Measurements from ENCODE around the gene CCL11.

CCL11 gene

GRCh38 chr17:34285286-34285792 is at the start of gene CCL11:
CCL11 (plus strand) TSS chr17:34285742; CDS start chr17:34285809, 67 bp downstream.
- DNase-seq (ENCODE audit: low read depth) = no peak

GRCh38 chr17:34236281-34236892 is 49.2 kb upstream of the CCL11 start:
- no peak for DNase-seq (ENCODE audit: low read depth)

GRCh38 chr17:34237458-34237857 is 48.1 kb upstream of the CCL11 start:
- no peak for DNase-seq (ENCODE audit: low read depth)

- DNase-seq (ENCODE audit: low read depth) = no peak
Observed at GRCh38 chr17:34241062-34241461, 44.5 kb upstream of the CCL11 start.

GRCh38 chr17:34242587-34243363 is 42.8 kb upstream of the CCL11 start:
- DNase-seq (ENCODE audit: low read depth) = no peak

DNA sequence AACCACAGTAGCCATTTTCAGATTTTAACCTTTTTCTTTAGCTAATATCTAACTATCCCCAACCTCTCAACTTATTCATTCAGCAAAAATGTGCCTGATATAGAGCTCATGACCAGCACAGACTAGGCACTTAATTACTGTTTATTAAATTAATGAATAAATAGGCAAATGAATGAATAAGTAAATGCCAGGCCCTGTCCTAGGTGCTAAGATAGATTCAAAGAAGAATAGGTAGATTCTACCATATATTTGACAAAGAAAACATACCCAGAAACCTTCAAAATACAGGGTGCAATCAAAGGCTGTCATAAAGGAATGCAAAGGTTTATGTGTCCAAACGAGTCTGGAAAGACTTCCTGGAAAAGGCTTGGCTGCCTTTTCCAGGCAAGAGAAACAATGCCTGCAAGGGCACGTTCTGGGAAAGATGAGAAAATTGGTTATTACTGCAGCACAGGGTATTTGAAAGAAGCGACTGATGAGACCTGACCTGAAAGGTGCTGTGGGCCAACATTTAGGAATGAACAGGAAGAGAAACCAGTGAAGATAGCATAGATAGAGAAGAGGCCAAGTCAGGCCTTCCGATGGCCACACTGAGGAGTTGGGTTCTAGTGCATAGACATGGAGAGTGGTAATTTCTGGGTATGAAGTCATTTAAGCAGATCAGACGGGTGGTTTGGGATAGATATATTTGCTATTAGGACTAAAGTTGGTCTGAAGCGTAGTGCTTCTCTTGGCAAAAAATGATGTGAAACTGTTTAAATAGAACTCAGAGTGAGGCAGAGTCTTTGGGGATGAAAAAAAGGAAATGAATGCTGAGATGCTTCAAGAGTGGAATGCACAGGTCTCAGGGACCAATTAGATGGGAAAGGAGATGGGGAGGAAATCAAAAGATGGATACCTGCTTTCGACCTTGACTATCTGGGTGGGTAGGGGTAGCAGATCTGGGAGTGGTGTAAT is 41.9 kb upstream of the CCL11 start:
- no peak for DNase-seq (ENCODE audit: low read depth)

DNA sequence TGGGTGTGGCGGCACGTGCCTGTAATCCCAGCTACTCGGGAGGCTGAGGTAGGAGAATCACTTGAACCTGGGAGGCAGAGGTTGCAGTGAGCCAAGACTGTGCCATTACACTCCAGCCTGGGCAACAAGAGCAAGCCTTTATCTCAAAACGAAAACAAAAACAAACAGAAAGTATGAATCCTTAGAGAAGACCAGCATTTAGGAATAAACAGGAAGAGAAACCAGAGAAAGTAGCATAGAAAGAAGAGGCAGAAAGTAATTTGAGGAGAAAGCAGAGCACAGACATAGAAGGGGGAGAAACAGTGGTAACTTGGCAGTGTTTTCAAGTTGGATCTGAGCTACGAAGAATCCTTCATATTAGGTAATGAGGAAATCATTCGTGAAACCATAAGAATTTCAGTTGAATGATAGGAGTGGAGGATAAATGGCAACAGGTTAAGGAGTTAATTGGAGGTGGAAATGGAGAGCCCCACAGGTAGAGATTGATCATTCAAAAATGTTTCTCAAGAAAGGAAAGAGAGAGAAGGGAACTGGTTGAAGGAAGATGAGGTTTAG is 40.1 kb upstream of the CCL11 start:
- no peak for DNase-seq (ENCODE audit: low read depth)

DNA sequence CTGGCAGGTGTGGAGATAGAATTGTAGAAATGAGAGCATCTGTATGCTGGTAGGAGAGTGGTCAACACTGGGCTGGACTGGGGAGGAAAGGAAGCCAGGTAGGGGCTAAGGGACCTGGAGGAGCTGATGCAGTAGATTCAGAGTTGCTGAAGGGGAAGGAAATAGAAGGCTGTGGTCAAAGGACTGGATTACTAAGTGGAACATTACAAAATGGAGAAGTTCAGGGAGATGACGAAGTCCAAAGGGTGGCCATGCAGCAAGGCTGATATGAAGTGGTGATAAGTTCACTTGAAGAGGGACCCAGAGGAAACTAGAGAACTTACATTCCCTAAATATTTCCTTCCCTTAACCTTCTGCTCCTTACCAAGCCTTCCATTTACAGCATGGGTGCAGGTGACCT is 39.1 kb upstream of the CCL11 start:
- no peak for DNase-seq (ENCODE audit: low read depth)

- no peak for DNase-seq (ENCODE audit: low read depth)
Observed at GRCh38 chr17:34246881-34247280, 38.7 kb upstream of the CCL11 start.

DNA sequence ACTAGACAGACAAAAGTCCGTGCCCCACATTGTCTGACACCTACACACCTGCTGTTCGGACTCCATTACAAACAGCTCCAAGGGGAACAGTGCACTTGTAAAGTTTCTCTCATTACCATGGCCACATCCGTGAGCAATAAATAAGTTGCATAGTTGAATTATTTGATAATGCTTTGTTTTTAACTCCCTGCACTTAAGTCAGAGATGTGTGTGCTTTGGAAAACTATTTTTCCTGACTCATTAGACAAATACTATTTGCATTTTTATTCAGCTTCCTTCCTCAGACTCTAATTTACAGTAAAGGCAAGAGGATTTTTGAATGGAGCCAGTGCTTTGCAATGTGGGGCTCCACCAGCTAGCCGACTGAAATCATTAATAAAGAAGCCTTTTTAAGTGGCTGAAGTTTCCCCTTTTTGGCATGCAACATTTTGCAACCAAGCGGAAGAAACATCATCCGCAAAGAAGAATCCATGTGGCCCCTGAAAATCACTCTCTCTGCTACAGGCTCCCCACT is 37.0 kb upstream of the CCL11 start:
- peak; percentile 63 for DNase-seq (ENCODE audit: low read depth)

DNA sequence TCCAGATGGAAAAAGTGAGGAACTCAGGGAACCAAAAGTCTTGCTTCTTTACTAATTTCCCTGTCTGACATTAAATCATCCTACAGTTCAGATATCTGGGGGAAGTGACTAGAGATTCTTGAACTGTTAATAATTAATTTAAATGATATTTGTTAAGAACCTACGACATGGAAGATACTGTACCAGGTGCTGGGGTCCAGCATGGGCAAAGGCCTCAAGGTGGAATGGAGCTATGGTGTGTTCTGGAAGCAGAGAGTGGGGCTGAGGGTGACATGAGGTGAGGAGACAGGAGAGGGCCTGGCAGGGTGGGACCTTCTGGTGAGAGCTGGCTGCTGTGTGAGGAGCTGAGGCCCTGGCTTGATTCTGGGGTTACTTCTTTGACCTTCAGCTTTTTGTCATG is 36.5 kb upstream of the CCL11 start:
- no peak for DNase-seq (ENCODE audit: low read depth)

DNA sequence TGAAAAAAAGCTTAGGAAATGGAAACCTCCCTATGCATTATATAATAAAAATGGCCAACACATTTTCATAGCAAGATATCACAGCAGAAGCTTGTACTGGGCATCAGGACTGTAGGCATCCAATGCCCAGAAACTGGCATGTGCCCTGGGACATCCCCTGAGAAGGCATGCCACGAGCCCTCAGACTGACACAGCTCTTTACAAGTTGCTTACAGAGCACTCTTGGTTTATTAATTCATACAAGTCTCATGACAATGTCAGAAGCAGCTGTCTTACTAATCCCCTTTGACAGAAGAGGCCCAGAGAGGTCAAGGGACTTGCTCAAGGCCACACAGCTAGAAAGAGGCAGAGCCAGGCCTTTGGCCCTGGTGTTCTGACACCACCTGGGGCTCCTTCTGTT is 36.1 kb upstream of the CCL11 start:
- no peak for DNase-seq (ENCODE audit: low read depth)

DNA sequence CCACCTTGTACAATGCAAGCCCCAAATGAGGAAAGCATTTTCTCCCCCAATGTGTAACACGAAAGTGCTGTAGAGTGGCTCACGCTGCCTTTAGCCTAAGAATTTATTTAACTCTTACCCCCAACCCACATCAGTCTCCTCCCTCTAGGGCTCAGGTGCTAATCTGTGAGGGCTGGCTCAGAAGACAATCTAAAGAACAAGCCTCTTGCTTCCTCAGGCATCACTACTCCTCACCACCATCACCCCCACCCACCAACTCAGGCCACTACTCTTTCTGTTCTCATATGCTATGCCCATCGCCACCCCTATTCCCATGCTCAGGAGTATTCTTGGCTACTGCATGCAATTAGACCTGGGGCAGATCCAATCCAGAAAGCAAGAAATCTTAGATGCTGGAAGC is 34.4 kb upstream of the CCL11 start:
- DNase-seq (ENCODE audit: low read depth) = no peak

DNA sequence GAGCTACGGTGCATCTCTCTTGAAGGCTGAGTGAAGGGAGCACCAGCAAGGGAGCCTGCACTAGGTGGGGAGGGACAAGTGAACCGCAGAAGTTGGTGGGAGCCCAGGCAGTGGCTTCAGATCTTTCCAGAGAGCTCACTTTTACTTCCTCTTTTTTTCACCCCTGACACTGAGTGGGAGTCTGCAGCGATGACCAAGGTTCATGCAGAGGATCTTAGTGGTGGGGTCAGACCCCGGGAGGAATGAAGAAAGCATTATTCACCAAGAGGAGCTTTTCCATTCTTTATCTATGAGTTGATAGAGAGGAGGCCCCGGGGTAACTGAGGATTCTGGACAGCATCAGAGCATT is 33.5 kb upstream of the CCL11 start:
- peak; percentile 71 for DNase-seq (ENCODE audit: low read depth)

DNA sequence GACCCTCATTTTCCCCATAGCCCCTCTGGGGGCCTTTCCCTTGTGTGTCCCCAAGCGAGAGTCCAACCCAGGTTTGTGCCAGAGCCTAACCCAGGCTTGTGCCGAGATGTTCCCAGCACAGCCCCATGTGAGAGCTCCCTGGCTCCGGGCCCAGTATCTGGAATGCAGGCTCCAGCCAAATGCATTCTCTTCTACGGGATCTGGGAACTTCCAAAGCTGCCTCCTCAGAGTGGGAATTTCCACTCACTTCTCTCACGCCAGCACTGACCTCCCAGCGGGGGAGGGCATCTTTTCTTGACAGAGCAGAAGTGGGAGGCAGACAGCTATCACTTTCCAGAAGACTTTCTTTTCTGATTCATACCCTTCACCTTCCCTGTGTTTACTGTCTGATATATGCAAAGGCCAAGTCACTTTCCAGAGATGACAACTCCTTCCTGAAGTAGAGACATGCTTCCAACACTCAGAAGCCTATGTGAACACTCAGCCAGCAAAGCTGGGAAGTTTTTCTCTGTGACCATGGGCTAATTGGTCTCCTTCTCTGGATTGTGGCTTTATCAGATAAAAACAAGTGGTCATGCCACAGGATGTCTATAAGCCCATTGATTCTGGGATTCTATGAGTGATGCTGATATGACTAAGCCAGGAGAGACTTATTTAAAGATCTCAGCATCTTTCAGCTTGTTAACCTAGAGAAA is 33.0 kb upstream of the CCL11 start:
- DNase-seq (ENCODE audit: low read depth) = peak; percentile 86

- no peak for DNase-seq (ENCODE audit: low read depth)
Observed at GRCh38 chr17:34253139-34253525, 32.4 kb upstream of the CCL11 start.

GRCh38 chr17:34254146-34254545 is 31.4 kb upstream of the CCL11 start:
- DNase-seq (ENCODE audit: low read depth) = peak; percentile 93

GRCh38 chr17:34254651-34255380 is 30.7 kb upstream of the CCL11 start, which contains the start of gene CCL2:
CCL2 (plus strand) TSS chr17:34255285; CDS start chr17:34255350, 65 bp downstream.
- peak; percentile 72 for DNase-seq (ENCODE audit: low read depth)

- no peak for DNase-seq (ENCODE audit: low read depth)
Observed at GRCh38 chr17:34255381-34255732, 30.2 kb upstream of the CCL11 start.

GRCh38 chr17:34255841-34256240 is 29.7 kb upstream of the CCL11 start:
- no peak for DNase-seq (ENCODE audit: low read depth)

All from stromal cell of bone marrow (primary cell).